HEK293 (cell line): ENCODE results near the gene RBM19.

Experiments
- CTCF ChIA-PET: fragments of 350-600 bp; formaldehyde crosslinking; extraction: SDS; loops from one replicate; lab custom pipeline; 2021; ENCODE audit warnings: antibody characterized with exemption; lab: Yijun Ruan, JAX
- POLR2A ChIA-PET: fragments of 300-600 bp; formaldehyde crosslinking; extraction: SDS; loops from one replicate; lab custom pipeline; 2020; ENCODE audit warnings: antibody characterized with exemption, inconsistent platforms; lab: Yijun Ruan, JAX
- H3K27ac ChIP-seq: fragments of 200-500 bp; sonication (Bioruptor generic); 2 replicates; pipeline ENCODE4 v1.5.1; 2014; ENCODE audit warnings: low read depth, low read length, control low read depth, inconsistent platforms; ENCODE audit errors: extremely low read depth
- H3K36me3 ChIP-seq, 2 experiments: fragments of 200-500 bp in 1 of 2; sonication (Bioruptor generic) in 1 of 2; 1 replicate in 1 of 2; 2 replicates in 1 of 2; pipeline ENCODE4 v1.5.1; 2014 to 2017; ENCODE audit warnings: inconsistent platforms in 2 of 2, low read length in 2 of 2; ENCODE audit not compliant: control insufficient read depth in 2 of 2, insufficient read depth in 1 of 2
- H3K4me1 ChIP-seq: fragments of 200-500 bp; sonication (Bioruptor generic); 2 replicates; pipeline ENCODE4 v1.5.1; 2014; ENCODE audit warnings: mild to moderate bottlenecking, low read length, inconsistent platforms; ENCODE audit not compliant: control insufficient read depth, insufficient read depth
- H3K4me3 ChIP-seq: 2 replicates; pipeline ENCODE4 v1.5.1; 2011; ENCODE audit warnings: low read depth, mild to moderate bottlenecking, control low read depth, low read length, moderate library complexity
- H3K9me3 ChIP-seq: fragments of 200-500 bp; sonication (Bioruptor generic); 2 replicates; pipeline ENCODE4 v1.5.1; 2014; ENCODE audit warnings: low read depth, low read length, inconsistent platforms; ENCODE audit not compliant: control insufficient read depth, insufficient read depth
- GFI1B ChIP-seq: fragments of 450-650 bp; formaldehyde crosslinking; IDR thresholded peaks from 2 replicates; pipeline ENCODE4 v1.5.1; 2016; ENCODE audit warnings: missing biosample characterization, missing genetic modification characterization
- GLIS1 ChIP-seq: fragments of 450-650 bp; formaldehyde crosslinking; IDR thresholded peaks from 2 replicates; pipeline ENCODE4 v1.5.1; 2016; ENCODE audit warnings: missing biosample characterization, missing genetic modification characterization
- SETDB1 ChIP-seq: IDR thresholded peaks from one replicate; pipeline ENCODE4 v1.6.1; 2017; ENCODE audit warnings: mild to moderate bottlenecking, low read length, moderate library complexity, mixed read lengths; ENCODE audit not compliant: insufficient read length
- TCF7L2 ChIP-seq: IDR thresholded peaks from 2 replicates; pipeline ENCODE4 v1.6.1; 2011; ENCODE audit warnings: low read depth, mild to moderate bottlenecking, inconsistent platforms, low read length, moderate library complexity, borderline replicate concordance
- YY1 ChIP-seq: fragments of 450-650 bp; formaldehyde crosslinking; IDR thresholded peaks from 2 replicates; pipeline ENCODE4 v1.5.1; 2018; ENCODE audit warnings: missing biosample characterization, missing genetic modification characterization
- YY2 ChIP-seq: fragments of 450-650 bp; formaldehyde crosslinking; IDR thresholded peaks from 2 replicates; pipeline ENCODE4 v1.5.1; 2016; ENCODE audit warnings: missing biosample characterization, missing genetic modification characterization
- ZBTB1 ChIP-seq: fragments of 450-650 bp; formaldehyde crosslinking; IDR thresholded peaks from 2 replicates; pipeline ENCODE4 v1.5.1; 2016; ENCODE audit warnings: missing biosample characterization, missing genetic modification characterization
- ZBTB11 ChIP-seq: fragments of 450-650 bp; formaldehyde crosslinking; conservative IDR thresholded peaks from 2 replicates; pipeline ENCODE4 v1.5.1; 2016; ENCODE audit warnings: low read depth, missing biosample characterization, missing genetic modification characterization
- ZNF174 ChIP-seq: fragments of 450-650 bp; formaldehyde crosslinking; IDR thresholded peaks from 2 replicates; pipeline ENCODE4 v1.5.0; 2017; ENCODE audit warnings: missing biosample characterization, mild to moderate bottlenecking, missing genetic modification characterization
- ZNF175 ChIP-seq: fragments of 450-650 bp; formaldehyde crosslinking; IDR thresholded peaks from 2 replicates; pipeline ENCODE4 v1.5.1; 2016; ENCODE audit warnings: missing biosample characterization, missing genetic modification characterization
- ZNF23 ChIP-seq: fragments of 450-650 bp; formaldehyde crosslinking; IDR thresholded peaks from 2 replicates; pipeline ENCODE4 v1.5.1; 2016; ENCODE audit warnings: missing biosample characterization, missing genetic modification characterization, borderline replicate concordance
- ZNF266 ChIP-seq: fragments of 450-650 bp; formaldehyde crosslinking; IDR thresholded peaks from 2 replicates; pipeline ENCODE4 v1.5.1; 2016; ENCODE audit warnings: missing biosample characterization, missing genetic modification characterization, low read depth
- ZNF341 ChIP-seq: fragments of 450-650 bp; formaldehyde crosslinking; IDR thresholded peaks from 2 replicates; pipeline ENCODE4; 2016; ENCODE audit warnings: low read depth, missing biosample characterization, missing genetic modification characterization
- ZNF433 ChIP-seq: fragments of 450-650 bp; formaldehyde crosslinking; IDR thresholded peaks from 2 replicates; pipeline ENCODE4 v1.5.1; 2016; ENCODE audit warnings: missing biosample characterization, missing genetic modification characterization, low read depth
- ZNF529 ChIP-seq: fragments of 450-650 bp; formaldehyde crosslinking; IDR thresholded peaks from 2 replicates; pipeline ENCODE4 v1.5.1; 2017; ENCODE audit warnings: missing genetic modification characterization, missing biosample characterization; ENCODE audit not compliant: insufficient replicate concordance
- ZNF530 ChIP-seq: fragments of 450-650 bp; formaldehyde crosslinking; IDR thresholded peaks from 2 replicates; pipeline ENCODE4 v1.5.1; 2016; ENCODE audit warnings: low read depth, missing biosample characterization, missing genetic modification characterization
- ZNF558 ChIP-seq: fragments of 450-650 bp; formaldehyde crosslinking; IDR thresholded peaks from 2 replicates; pipeline ENCODE4 v1.5.1; 2016; ENCODE audit warnings: missing biosample characterization, missing genetic modification characterization
- ZNF623 ChIP-seq: fragments of 450-650 bp; formaldehyde crosslinking; IDR thresholded peaks from 2 replicates; pipeline ENCODE4 v1.5.1; 2016; ENCODE audit warnings: missing biosample characterization, missing genetic modification characterization
- ZNF658 ChIP-seq: fragments of 450-650 bp; formaldehyde crosslinking; IDR thresholded peaks from 2 replicates; pipeline ENCODE4; 2016; ENCODE audit warnings: missing biosample characterization, missing genetic modification characterization
- ZNF768 ChIP-seq: fragments of 450-650 bp; formaldehyde crosslinking; IDR thresholded peaks from 2 replicates; pipeline ENCODE4 v1.5.1; 2018; ENCODE audit warnings: missing biosample characterization, mild to moderate bottlenecking, missing genetic modification characterization
- ZNF791 ChIP-seq: fragments of 450-650 bp; formaldehyde crosslinking; IDR thresholded peaks from 2 replicates; pipeline ENCODE4 v1.5.1; 2016; ENCODE audit warnings: missing biosample characterization, missing genetic modification characterization
- ZSCAN16 ChIP-seq: fragments of 450-650 bp; formaldehyde crosslinking; IDR thresholded peaks from 2 replicates; pipeline ENCODE4 v1.5.1; 2016; ENCODE audit warnings: missing biosample characterization, missing genetic modification characterization
- TF ChIP-seq, protein P1 (sequence below): fragments of 450-650 bp; formaldehyde crosslinking; IDR thresholded peaks from 2 replicates; pipeline ENCODE4 v1.5.1; 2016; ENCODE audit warnings: missing biosample characterization, missing genetic modification characterization, borderline replicate concordance
- TF ChIP-seq, protein P2 (sequence below): fragments of 450-650 bp; formaldehyde crosslinking; IDR thresholded peaks from 2 replicates; pipeline ENCODE4 v1.5.1; 2017; ENCODE audit warnings: missing biosample characterization, missing genetic modification characterization

RBM19 gene

GRCh38 chr12:113909776-113910420 lies 56.2 kb downstream of the RBM19 start:
- H3K4me1 ChIP-seq = no peaks in the 10 kb centered on the region
- H3K9me3 ChIP-seq = no peaks in the 10 kb centered on the region
- CTCF ChIA-PET = interaction anchor here (1.1 kb wide), 1 partner anchor 470 kb away, joined by 3 read pairs; no protein-coding TSS in a partner anchor
- H3K27ac ChIP-seq = no peak overlapping the region
- no peak overlapping the region for H3K4me3 ChIP-seq
- H3K36me3 ChIP-seq = peaks cover 0 to 23% of the 10 kb centered on the region in 2 experiments; a peak in 1 of 3 replicates
- TF ChIP-seq ZNF23 (tag by site-specific recombination) = no peak
- TF ChIP-seq GFI1B (tag by site-specific recombination) = no peak
- no peak for TF ChIP-seq SETDB1
- TF ChIP-seq ZNF623 (tag by site-specific recombination) = no peak
- no peak for TF ChIP-seq ZNF658 (tag by site-specific recombination)
- TF ChIP-seq, protein P1, sequence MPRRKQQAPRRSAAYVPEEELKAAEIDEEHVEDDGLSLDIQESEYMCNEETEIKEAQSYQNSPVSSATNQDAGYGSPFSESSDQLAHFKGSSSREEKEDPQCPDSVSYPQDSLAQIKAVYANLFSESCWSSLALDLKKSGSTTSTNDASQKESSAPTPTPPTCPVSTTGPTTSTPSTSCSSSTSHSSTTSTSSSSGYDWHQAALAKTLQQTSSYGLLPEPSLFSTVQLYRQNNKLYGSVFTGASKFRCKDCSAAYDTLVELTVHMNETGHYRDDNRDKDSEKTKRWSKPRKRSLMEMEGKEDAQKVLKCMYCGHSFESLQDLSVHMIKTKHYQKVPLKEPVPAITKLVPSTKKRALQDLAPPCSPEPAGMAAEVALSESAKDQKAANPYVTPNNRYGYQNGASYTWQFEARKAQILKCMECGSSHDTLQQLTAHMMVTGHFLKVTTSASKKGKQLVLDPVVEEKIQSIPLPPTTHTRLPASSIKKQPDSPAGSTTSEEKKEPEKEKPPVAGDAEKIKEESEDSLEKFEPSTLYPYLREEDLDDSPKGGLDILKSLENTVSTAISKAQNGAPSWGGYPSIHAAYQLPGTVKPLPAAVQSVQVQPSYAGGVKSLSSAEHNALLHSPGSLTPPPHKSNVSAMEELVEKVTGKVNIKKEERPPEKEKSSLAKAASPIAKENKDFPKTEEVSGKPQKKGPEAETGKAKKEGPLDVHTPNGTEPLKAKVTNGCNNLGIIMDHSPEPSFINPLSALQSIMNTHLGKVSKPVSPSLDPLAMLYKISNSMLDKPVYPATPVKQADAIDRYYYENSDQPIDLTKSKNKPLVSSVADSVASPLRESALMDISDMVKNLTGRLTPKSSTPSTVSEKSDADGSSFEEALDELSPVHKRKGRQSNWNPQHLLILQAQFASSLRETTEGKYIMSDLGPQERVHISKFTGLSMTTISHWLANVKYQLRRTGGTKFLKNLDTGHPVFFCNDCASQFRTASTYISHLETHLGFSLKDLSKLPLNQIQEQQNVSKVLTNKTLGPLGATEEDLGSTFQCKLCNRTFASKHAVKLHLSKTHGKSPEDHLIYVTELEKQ = no peak
- no peak for TF ChIP-seq ZNF791 (tag by site-specific recombination)
- TF ChIP-seq ZNF558 (tag by site-specific recombination) = no peak
- TF ChIP-seq ZNF529 = no peak
- TF ChIP-seq YY1 = no peak
- no peak for TF ChIP-seq ZBTB1
- no peak for TF ChIP-seq YY2 (tag by site-specific recombination)
- no peak for TF ChIP-seq ZSCAN16 (tag by site-specific recombination)
- no peak for TF ChIP-seq TCF7L2
- no peak for TF ChIP-seq GLIS1 (tag by site-specific recombination)
- no peak for TF ChIP-seq ZNF433 (tag by site-specific recombination)
- POLR2A ChIA-PET = no interaction called here

DNA sequence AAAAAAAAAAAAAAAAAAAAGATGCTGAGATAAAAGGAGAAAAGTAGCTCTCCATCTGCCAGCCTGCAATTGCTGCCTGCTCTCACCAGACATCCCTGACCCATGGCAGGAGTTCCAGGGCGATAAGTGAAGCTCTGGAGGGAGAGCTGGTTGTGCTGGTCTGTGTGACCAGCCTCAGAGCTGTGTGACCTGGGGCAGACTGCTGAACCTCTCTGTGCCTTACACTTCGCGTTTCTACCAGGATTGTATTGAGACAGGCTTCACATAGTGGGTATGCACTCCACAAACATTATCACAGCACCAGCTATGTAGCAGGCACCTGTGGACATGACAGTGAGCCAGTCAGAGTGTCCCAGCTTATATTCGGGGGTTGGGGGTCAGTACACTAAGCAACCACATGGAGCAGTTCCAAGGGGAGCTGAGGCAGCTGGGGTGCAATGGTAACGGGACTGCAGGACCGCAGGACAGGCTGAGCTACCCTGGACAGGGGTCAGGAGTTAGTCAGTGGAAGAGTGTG lies 57.5 kb downstream of the RBM19 start:
- POLR2A ChIA-PET = no interaction called here
- Histone ChIP-seq H3K4me3 (no peak overlapping the region), H3K36me3 (peaks cover 0 to 26% of the 10 kb centered on the region in 2 experiments; a peak in 1 of 3 replicates), H3K27ac (no peak overlapping the region), H3K4me1 (no peaks in the 10 kb centered on the region), H3K9me3 (no peaks in the 10 kb centered on the region)
- CTCF ChIA-PET = interaction anchor here (0.7 to 1.1 kb wide), 5 partner anchors 161 to 469 kb away, joined by 3 to 8 read pairs (median 4); no protein-coding TSS in a partner anchor
- TF ChIP-seq ZNF341 (no peak), ZNF768 (0 out of 2 replicates have a peak, but pooled peaks have one; percentile 55)

- H3K4me3 ChIP-seq = no peak overlapping the region
- H3K36me3 ChIP-seq = peaks cover 0 to 31% of the 10 kb centered on the region in 2 experiments; a peak in 1 of 3 replicates
- no peaks in the 10 kb centered on the region for H3K9me3 ChIP-seq
- ChIA-PET POLR2A (no interaction called here), CTCF (no interaction called here)
- no peak overlapping the region for H3K27ac ChIP-seq
- H3K4me1 ChIP-seq = no peaks in the 10 kb centered on the region
- TF ChIP-seq ZNF266 = no peak
- TF ChIP-seq, protein P2, sequence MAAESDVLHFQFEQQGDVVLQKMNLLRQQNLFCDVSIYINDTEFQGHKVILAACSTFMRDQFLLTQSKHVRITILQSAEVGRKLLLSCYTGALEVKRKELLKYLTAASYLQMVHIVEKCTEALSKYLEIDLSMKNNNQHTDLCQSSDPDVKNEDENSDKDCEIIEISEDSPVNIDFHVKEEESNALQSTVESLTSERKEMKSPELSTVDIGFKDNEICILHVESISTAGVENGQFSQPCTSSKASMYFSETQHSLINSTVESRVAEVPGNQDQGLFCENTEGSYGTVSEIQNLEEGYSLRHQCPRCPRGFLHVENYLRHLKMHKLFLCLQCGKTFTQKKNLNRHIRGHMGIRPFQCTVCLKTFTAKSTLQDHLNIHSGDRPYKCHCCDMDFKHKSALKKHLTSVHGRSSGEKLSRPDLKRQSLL (tag by site-specific recombination) = no peak
- TF ChIP-seq ZNF530 (tag by site-specific recombination) = no peak
- TF ChIP-seq ZBTB11 (tag by site-specific recombination) = no peak
- no peak for TF ChIP-seq ZNF174 (tag by site-specific recombination)
- no peak for TF ChIP-seq ZNF175
Measured at GRCh38 chr12:113907446-113908180, 58.5 kb downstream of the RBM19 start.
